ENCODE measurements around the gene GPC6.

GPC6 gene

DNA sequence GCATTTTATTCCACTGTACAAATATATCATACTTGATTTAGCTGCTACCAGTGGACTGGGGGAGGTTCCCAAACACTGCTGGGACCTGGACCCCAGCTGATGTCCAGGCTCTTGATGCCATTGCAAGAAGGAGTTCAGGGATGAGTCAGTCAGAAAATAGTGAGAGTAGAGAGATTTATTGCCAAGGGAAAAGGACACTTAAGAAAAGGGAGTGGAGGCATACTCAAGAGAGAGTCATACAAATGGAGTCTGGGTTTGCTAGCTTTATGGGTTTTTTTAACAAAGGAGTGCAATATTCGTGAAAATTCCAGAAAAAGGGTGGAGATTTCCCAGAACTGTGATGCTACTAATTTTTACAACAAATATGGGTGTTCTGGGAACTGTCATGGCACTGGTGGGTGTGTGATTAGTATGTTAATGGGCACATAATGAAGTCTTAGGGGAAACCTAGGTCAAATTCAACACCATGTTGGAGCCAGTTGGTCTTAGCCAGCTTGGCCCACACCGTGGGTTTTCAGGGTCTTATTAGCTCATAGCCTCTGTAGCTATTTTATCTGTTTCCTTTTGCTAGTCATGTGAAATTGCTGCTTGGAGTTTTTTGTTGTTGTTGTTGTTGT is 36.2 kb downstream of the GPC6 start:
- Histone ChIP-seq H3K9ac (ENCODE audit: low read length) (no peak overlapping the region), H3K36me3 (ENCODE audit: control insufficient read depth, insufficient read depth, low read length) (no peaks in the 10 kb centered on the region), H3K4me1 (ENCODE audit: control insufficient read depth, low read depth, low read length) (peaks cover 3% of the 10 kb centered on the region), H2BK120ac (ENCODE audit: low read depth, low read length) (no peak overlapping the region), H3K18ac (ENCODE audit: low read length) (no peak overlapping the region), H3K23ac (ENCODE audit: low read length) (no peak overlapping the region), H2BK5ac (ENCODE audit: low read length) (no peak overlapping the region), H3K4me3 (ENCODE audit: low read length) (no peak overlapping the region), H3K79me1 (ENCODE audit: low read length) (peaks cover 4% of the 10 kb centered on the region), H2BK15ac (replicated peaks; ENCODE audit: low read depth) (no peak overlapping the region), H3K79me2 (ENCODE audit: control insufficient read depth, insufficient read depth, low read length) (peaks cover 20% of the 10 kb centered on the region), H3K27me3 (ENCODE audit: insufficient read depth, low read length, poor library complexity) (no peaks in the 10 kb centered on the region), H2AK5ac (ENCODE audit: low read length) (no peak overlapping the region), H3K56ac (ENCODE audit: low read length) (no peak overlapping the region), H3K27ac (ENCODE audit: low read depth, low read length) (no peak overlapping the region), H3K4ac (ENCODE audit: low read depth, low read length) (no peak overlapping the region), H4K8ac (ENCODE audit: low read depth, low read length) (no peak overlapping the region), H4K5ac (ENCODE audit: low read length) (no peak overlapping the region), H3K4me2 (ENCODE audit: low read length) (no peak overlapping the region)
- DNase-seq = no peak
- no CpG with 5 or more reads among the region's 2 CpGs for WGBS (ENCODE audit: extremely low coverage, insufficient coverage, low lambda C conversion rate)

DNA sequence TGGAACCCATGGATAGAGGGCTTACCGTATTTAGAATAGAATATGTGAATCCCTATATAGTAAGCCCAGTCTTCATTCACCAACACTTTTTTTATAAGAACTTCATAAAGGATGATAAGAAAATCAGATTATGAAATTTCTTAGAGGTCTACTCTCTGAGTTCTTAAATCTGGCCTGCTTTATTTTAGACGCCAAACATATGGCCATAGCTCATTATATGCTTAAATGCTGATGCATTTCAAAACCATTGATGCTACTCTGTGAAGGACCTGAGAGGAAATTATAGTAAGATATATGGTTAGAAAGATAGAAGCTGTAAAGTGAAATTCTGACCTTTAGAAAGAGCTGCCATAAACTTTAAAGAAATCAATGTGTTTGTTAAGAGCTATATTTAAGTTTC is 38.3 kb downstream of the GPC6 start:
- no peak overlapping the region for H3K56ac ChIP-seq (ENCODE audit: low read length)
- no peak overlapping the region for H4K8ac ChIP-seq (ENCODE audit: low read depth, low read length)
- H2BK120ac ChIP-seq (ENCODE audit: low read depth, low read length) = no peak overlapping the region
- no peak overlapping the region for H3K4me2 ChIP-seq (ENCODE audit: low read length)
- no peak for DNase-seq
- peaks cover 16% of the 10 kb centered on the region for H3K79me2 ChIP-seq (ENCODE audit: control insufficient read depth, insufficient read depth, low read length)
- no peak overlapping the region for H3K23ac ChIP-seq (ENCODE audit: low read length)
- H3K79me1 ChIP-seq (ENCODE audit: low read length) = peaks cover 5% of the 10 kb centered on the region
- no peaks in the 10 kb centered on the region for H3K4me1 ChIP-seq (ENCODE audit: control insufficient read depth, low read depth, low read length)
- no peak overlapping the region for H3K9ac ChIP-seq (ENCODE audit: low read length)
- WGBS (ENCODE audit: extremely low coverage, insufficient coverage, low lambda C conversion rate) = no CpG with 5 or more reads among the region's 2 CpGs
- no peak overlapping the region for H4K5ac ChIP-seq (ENCODE audit: low read length)
- no peaks in the 10 kb centered on the region for H3K27me3 ChIP-seq (ENCODE audit: insufficient read depth, low read length, poor library complexity)
- H3K27ac ChIP-seq (ENCODE audit: low read depth, low read length) = no peak overlapping the region
- H2BK5ac ChIP-seq (ENCODE audit: low read length) = no peak overlapping the region
- H3K4ac ChIP-seq (ENCODE audit: low read depth, low read length) = no peak overlapping the region
- H2BK15ac ChIP-seq (replicated peaks; ENCODE audit: low read depth) = no peak overlapping the region
- no peak overlapping the region for H2AK5ac ChIP-seq (ENCODE audit: low read length)
- no peaks in the 10 kb centered on the region for H3K36me3 ChIP-seq (ENCODE audit: control insufficient read depth, insufficient read depth, low read length)
- no peak overlapping the region for H3K4me3 ChIP-seq (ENCODE audit: low read length)
- H3K18ac ChIP-seq (ENCODE audit: low read length) = no peak overlapping the region

DNA sequence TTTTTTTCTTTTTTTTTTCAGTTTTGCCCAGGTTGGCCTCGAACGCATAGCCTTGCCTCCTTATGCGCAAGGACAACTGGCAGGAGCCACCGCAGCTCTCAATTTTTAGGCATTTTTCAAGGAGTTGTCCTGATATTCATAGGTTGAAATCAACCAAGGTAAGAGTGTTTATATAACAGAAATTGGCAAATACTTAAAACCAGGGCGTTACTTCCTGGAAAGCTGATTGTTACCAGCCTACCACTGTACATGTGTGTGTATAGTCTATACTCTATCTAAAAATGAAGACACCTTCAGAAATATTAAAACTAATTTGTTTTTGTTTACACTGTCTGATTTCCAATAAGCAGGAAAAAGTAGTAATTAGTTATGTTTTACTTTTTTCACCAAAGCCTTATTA is 39.2 kb downstream of the GPC6 start:
- Histone ChIP-seq H3K9ac (ENCODE audit: low read length) (no peak overlapping the region), H3K23ac (ENCODE audit: low read length) (no peak overlapping the region), H3K79me1 (ENCODE audit: low read length) (peaks cover 5% of the 10 kb centered on the region), H2BK15ac (replicated peaks; ENCODE audit: low read depth) (no peak overlapping the region), H2BK120ac (ENCODE audit: low read depth, low read length) (no peak overlapping the region), H3K4me2 (ENCODE audit: low read length) (no peak overlapping the region), H3K18ac (ENCODE audit: low read length) (no peak overlapping the region), H3K27ac (ENCODE audit: low read depth, low read length) (no peak overlapping the region), H2BK5ac (ENCODE audit: low read length) (no peak overlapping the region), H2AK5ac (ENCODE audit: low read length) (no peak overlapping the region), H3K4me3 (ENCODE audit: low read length) (no peak overlapping the region), H3K36me3 (ENCODE audit: control insufficient read depth, insufficient read depth, low read length) (no peaks in the 10 kb centered on the region), H3K4me1 (ENCODE audit: control insufficient read depth, low read depth, low read length) (no peaks in the 10 kb centered on the region), H3K27me3 (ENCODE audit: insufficient read depth, low read length, poor library complexity) (no peaks in the 10 kb centered on the region), H3K4ac (ENCODE audit: low read depth, low read length) (no peak overlapping the region), H4K8ac (ENCODE audit: low read depth, low read length) (no peak overlapping the region), H3K56ac (ENCODE audit: low read length) (no peak overlapping the region), H4K5ac (ENCODE audit: low read length) (no peak overlapping the region), H3K79me2 (ENCODE audit: control insufficient read depth, insufficient read depth, low read length) (peaks cover 16% of the 10 kb centered on the region)
- WGBS (ENCODE audit: extremely low coverage, insufficient coverage, low lambda C conversion rate) = no CpG with 5 or more reads among the region's 5 CpGs
- DNase-seq = no peak

DNA sequence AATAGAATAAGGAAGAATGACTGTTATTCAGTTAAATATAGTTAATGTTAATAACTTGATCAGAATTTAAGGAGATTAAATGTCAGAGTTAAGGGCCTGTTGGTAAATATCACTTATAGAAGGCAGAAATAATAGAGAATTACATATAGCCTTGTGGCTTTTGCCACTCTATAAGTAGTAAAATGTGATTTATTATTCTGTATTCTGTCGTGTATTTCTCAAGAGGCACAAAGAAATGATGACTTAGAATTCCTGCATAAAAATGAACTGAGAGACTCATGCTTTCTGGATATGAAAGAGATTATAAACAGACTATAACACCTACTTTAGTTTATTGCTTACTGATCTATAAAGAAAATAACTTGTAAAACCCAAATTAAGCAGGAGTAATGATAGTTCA is 40.1 kb downstream of the GPC6 start:
- H3K4ac ChIP-seq (ENCODE audit: low read depth, low read length) = no peak overlapping the region
- no peak overlapping the region for H2BK15ac ChIP-seq (replicated peaks; ENCODE audit: low read depth)
- no peak overlapping the region for H3K56ac ChIP-seq (ENCODE audit: low read length)
- H3K23ac ChIP-seq (ENCODE audit: low read length) = no peak overlapping the region
- H3K4me2 ChIP-seq (ENCODE audit: low read length) = no peak overlapping the region
- no peak overlapping the region for H2BK5ac ChIP-seq (ENCODE audit: low read length)
- H3K79me1 ChIP-seq (ENCODE audit: low read length) = peaks cover 5% of the 10 kb centered on the region
- H2AK5ac ChIP-seq (ENCODE audit: low read length) = no peak overlapping the region
- no peak overlapping the region for H3K9ac ChIP-seq (ENCODE audit: low read length)
- no peak overlapping the region for H2BK120ac ChIP-seq (ENCODE audit: low read depth, low read length)
- no peak for DNase-seq
- no peaks in the 10 kb centered on the region for H3K27me3 ChIP-seq (ENCODE audit: insufficient read depth, low read length, poor library complexity)
- H3K4me1 ChIP-seq (ENCODE audit: control insufficient read depth, low read depth, low read length) = no peaks in the 10 kb centered on the region
- no peak overlapping the region for H4K8ac ChIP-seq (ENCODE audit: low read depth, low read length)
- WGBS (ENCODE audit: extremely low coverage, insufficient coverage, low lambda C conversion rate) = no CpG with 5 or more reads among the region's 1 CpG
- H3K18ac ChIP-seq (ENCODE audit: low read length) = no peak overlapping the region
- H3K4me3 ChIP-seq (ENCODE audit: low read length) = no peak overlapping the region
- no peak overlapping the region for H3K27ac ChIP-seq (ENCODE audit: low read depth, low read length)
- H3K79me2 ChIP-seq (ENCODE audit: control insufficient read depth, insufficient read depth, low read length) = peaks cover 15% of the 10 kb centered on the region
- H4K5ac ChIP-seq (ENCODE audit: low read length) = no peak overlapping the region
- H3K36me3 ChIP-seq (ENCODE audit: control insufficient read depth, insufficient read depth, low read length) = no peaks in the 10 kb centered on the region

DNA sequence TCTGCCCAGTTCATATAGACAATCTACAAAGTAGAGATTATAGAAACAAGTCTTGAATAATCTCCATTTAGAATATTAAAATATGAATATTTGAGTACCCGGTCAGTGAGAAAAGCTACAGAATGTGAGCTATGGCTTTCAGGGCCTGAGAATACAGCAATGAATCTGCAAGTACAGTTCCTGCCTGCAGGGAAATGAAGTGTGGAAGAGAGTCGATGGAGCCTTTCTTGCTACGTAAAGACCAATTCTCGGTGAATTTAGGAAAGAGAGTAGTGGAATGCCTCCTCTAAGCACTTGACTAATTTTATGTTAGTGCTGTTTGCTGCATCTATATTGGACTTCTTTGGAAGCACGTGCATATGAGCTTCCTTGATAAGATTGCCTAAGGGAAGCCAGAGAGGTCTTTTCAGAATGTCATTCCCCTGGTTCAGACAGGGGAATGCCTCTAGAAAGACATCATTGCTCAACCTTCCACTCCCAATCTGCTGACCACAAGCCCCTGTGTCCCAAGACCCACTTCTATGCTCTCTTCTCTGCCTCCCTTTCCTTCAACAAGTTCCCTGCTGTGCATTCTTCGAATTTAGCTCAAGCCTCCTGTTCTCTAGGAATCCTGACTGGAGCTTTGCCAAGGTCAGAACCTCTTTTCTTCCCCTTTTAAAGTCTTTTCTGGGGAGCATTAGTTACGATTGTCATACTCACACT is 41.9 kb downstream of the GPC6 start:
- Histone ChIP-seq H3K9ac (ENCODE audit: low read length) (no peak overlapping the region), H3K4ac (ENCODE audit: low read depth, low read length) (no peak overlapping the region), H3K4me2 (ENCODE audit: low read length) (no peak overlapping the region), H3K4me3 (ENCODE audit: low read length) (no peak overlapping the region), H3K27ac (ENCODE audit: low read depth, low read length) (no peak overlapping the region), H3K79me1 (ENCODE audit: low read length) (peaks cover 5% of the 10 kb centered on the region), H2BK120ac (ENCODE audit: low read depth, low read length) (no peak overlapping the region), H2BK15ac (replicated peaks; ENCODE audit: low read depth) (no peak overlapping the region), H3K18ac (ENCODE audit: low read length) (no peak overlapping the region), H2BK5ac (ENCODE audit: low read length) (no peak overlapping the region), H3K27me3 (ENCODE audit: insufficient read depth, low read length, poor library complexity) (no peaks in the 10 kb centered on the region), H3K23ac (ENCODE audit: low read length) (no peak overlapping the region), H3K79me2 (ENCODE audit: control insufficient read depth, insufficient read depth, low read length) (peaks cover 7% of the 10 kb centered on the region), H3K4me1 (ENCODE audit: control insufficient read depth, low read depth, low read length) (no peaks in the 10 kb centered on the region), H4K5ac (ENCODE audit: low read length) (no peak overlapping the region), H3K36me3 (ENCODE audit: control insufficient read depth, insufficient read depth, low read length) (no peaks in the 10 kb centered on the region), H3K56ac (ENCODE audit: low read length) (no peak overlapping the region), H4K8ac (ENCODE audit: low read depth, low read length) (no peak overlapping the region), H2AK5ac (ENCODE audit: low read length) (no peak overlapping the region)
- no CpG with 5 or more reads among the region's 7 CpGs for WGBS (ENCODE audit: extremely low coverage, insufficient coverage, low lambda C conversion rate)
- DNase-seq = peak; percentile 82

Measured in mesendoderm (in vitro differentiated cells).